Stimulated activated CD8-positive, alpha-beta memory T cell treated with anti-CD3 and anti-CD28 coated beads, Interleukin-4, amount 100 ng/mL, for 24 hours (primary cell): ENCODE measurements around the gene TSPAN4.

ENCODE experiments used
- DNase-seq: peaks from one replicate; pipeline ENCODE4 v3.0.0-alpha.2; 2020; ENCODE audit warnings: low read depth

The TSPAN4 gene

DNA sequence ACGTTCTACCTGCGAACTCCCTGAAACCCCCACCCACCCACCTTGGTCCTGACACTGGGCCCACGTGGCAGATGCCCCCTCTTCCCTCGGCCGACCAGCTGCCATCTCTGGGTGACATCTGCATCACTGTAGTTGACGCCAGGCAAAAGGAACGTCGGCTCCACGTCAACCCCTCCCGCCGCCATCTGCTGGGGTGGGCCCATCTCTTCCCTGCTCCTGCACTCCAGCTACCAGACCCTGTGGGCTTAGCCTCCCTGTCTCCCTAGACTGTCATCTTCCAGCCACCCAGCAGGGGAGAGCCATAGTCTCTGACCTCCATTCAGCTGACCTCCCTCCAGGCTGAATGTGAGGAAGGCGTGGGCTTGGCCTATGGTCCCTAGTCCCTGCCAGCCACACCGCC, 46.6 kb downstream of the TSPAN4 start:
- DNase-seq, result no peak

DNA sequence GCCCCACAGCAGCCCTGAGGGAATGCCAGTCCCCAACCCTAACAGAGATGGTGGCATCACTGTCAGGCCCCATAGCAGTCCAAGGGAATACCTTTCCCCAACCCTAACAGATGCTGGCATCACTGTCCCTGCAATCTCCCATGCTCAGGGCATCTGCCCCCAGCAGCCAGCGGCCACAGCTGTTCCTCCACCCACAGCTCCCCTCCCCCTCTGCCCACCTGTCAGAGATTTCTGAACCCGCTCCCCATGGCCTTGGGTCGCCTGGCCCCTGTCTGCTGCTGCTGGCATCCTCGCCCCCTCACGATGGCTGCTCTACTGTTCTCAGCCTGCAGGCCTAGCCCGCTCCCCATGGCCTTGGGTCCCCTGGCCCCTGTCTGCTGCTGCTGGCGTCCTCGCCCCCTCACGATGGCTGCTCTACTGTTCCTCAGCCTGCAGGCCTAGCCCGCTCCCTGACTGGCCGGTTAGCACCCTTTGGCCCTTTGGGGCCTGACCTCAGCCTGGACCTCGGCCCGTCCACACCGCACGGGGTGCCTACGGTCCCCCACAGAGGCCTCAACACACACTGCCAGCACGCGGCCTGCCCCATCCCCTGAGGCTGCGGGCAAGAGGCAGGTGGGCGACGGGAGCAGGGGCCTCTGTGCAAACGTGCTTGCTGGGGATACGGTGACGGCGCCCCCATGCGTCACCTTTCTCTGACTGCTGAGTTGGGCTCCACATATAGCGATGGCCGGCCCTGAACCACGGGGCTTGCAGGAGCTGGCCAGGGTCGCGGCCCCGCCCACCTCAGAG, 47.2 kb downstream of the TSPAN4 start:
- DNase-seq, result no peak

DNA sequence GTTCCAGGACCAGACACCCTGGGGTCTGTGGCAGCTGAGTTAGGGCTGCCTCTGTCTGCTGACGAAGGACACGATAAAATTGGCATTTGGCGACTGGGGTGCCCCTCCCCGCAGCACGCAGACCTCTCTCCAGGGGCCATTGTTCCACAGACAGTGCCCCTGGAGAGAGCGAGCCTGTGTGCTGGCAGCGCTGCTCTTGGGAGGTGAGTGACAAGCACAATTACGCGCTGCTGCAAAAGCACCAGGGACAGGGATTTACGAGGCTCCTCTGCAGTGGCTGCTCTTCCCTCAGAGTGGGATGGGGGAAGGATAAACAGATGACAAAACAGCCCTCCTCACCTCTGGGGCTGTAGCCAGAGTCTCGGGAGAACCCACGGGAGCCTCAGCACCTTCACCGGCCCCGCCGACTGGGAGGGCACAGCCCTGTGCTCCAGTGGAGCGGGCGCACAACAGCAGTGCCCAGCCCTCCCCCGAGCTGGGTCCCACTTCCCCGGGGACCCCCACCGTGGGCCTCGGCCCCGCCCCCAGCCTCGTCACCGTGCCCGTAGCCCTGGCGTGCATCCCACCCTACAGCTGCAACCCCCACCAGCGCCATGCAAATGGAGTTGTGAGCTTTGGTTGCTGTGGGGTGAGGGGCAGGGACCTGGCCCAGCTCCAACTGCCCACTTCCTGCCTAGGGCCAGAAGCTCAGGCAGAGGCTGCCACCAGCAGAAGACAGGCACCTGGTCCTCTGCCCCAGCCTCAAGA, 48.3 kb downstream of the TSPAN4 start:
- no peak for DNase-seq

DNA sequence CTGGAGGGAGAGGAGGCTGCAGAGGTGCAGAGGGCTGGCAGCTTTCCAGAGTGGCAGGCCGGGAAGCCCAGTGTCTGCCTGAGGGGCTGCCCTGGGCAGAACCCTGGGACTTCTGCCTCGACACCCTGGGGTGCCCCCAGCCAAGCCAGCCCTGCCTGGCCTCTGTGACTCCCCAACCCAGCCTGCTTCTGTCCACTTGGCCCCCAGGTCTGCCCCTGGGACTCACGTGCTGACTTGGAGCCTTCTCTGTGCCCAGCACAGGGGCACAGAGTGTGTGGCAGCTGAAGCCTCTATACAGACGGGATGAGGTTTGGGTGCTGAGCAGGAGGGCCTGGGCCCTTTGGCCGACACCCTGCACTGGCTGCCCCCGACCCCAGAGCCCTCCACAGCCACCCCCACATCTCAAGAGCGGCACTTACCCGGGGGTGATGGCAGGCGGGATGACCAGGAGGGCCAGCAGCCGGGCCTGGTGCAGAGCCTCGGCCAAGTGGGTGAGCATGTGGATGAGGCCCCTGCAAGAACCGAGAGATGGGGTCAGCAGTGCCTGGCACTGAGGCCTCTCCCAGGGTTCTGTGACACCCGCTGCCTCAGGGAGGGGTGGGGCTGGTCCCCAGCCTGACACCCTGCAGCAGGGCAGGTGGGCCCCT, 50.5 kb downstream of the TSPAN4 start:
- no peak for DNase-seq

DNA sequence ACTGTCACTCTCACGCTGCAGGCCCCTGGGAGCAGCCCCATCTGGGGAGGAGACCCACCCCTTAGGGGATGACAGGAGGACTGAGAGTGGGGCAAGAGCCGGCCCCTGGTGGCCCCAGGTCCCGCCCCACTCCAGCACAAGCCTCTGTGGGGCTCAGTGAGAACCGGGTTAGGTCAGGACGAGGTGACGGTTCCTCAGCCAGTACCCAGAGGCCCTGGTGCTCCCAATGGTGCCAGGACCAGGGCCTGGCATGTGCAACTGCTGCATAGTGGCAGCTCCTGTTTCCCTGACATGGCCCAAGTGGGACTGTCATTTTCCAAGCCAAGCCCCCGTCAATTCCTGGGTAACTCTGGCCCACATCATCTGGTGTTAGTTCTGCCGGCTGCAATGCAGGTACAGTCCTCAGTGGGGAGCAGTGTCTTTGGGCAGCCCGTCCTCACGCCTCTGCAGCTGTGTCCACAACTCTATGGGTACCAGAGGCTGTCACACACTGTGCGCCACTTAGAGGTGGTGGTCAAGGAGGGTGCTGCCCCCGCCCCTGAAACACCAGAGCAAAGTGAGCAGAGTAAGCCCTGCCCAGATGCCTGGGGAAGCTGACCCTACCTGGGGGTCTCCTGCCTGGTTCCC, 52.0 kb downstream of the TSPAN4 start:
- no peak for DNase-seq

DNA sequence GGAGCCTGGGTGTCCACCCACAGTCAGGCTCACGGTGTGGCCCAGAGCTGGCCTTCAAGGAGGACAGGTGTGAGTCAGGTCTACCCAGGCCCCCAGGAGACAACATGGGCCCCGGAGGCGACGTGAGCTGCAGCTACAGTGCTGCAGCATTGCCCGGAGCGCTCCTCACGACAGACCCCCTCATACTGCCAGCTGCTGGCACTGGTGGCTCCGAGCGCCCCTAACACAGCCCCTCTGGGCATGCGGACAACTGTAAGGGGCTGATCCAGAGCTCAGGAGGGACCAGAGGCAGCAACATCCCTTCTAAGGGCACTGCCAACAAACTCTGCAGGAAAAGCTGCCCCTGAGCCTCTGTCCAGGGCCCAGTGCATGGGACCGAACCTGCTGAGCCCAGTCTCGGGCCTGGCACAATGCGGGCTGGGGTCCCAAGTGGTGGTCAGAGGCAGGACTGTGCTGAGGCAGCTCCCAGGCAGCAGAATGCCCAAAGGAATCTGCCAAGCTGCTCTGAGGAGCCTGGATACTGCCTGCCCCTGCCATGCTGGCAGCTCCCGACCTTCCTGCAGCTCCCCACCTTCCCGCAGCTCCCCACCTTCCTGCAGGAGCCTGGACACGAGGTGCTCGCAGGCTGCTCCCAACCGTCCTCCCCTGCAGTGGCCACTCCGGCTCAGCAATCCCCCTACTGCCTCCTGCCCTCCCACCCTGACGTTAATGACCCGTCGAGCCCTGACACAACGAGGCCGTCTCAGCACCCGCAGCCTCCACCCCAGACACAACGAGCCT, 52.9 kb downstream of the TSPAN4 start:
- DNase-seq, result no peak

DNA sequence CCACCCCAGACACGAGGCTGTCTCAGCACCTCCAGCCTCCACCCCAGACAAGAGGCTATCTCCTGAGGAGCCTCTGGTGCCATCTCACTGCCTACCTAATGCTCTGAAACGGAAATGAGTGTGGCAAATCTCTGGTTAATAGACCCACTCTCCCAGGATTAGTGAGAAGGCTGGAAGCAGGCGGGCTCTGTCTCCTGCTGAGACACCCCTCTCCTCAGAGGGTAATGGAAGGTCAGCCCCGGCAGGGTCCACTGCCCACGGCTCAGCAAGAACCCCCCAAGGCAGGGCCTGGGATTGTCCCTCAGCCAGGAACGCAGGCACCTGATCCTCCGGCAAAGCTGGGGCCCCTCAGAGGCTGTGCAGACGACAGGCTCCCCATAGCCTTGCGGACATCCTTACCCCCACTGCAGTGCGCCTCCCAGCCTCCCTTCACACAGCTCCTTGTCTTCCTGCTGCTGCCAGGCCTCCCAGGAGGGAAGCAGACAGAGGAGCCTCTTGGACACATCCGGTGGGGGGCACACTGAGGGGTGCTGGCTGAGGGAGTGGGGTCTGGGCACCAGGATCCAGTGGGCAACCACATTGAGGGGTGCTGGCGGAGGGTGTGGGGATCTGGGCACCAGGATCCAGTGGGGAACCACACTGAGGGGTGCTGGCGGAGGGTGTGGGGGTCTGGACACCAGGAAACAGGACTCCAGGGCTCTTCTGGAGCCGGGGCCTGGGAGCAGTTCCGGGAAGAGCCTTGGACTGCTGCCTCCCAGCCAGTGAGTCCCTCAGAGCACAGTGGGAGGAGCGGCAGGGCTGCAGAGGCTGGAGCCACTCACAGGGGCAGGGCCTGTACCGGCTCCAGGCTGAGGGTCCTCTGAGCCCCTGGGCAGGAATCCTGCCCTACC, 54.8 kb downstream of the TSPAN4 start:
- DNase-seq, result no peak

DNA sequence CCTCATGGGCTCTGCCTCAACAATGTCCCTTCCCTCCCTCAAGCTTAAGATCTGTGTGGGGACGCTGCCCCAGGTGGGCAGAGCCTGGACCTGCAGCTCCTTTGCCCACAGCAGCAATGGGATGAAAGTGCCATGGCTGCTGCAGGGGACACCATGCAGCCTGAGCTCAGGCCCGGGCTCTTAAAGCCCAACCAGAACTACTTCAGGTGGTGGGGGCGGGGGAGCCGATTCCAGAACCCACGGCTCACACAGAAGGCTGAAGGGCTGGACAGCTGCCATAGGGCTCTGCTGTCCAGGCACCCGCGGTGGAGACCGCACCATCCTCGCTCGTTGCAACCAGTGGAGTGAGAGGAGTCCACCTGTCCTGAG, 55.5 kb downstream of the TSPAN4 start:
- no peak for DNase-seq

DNA sequence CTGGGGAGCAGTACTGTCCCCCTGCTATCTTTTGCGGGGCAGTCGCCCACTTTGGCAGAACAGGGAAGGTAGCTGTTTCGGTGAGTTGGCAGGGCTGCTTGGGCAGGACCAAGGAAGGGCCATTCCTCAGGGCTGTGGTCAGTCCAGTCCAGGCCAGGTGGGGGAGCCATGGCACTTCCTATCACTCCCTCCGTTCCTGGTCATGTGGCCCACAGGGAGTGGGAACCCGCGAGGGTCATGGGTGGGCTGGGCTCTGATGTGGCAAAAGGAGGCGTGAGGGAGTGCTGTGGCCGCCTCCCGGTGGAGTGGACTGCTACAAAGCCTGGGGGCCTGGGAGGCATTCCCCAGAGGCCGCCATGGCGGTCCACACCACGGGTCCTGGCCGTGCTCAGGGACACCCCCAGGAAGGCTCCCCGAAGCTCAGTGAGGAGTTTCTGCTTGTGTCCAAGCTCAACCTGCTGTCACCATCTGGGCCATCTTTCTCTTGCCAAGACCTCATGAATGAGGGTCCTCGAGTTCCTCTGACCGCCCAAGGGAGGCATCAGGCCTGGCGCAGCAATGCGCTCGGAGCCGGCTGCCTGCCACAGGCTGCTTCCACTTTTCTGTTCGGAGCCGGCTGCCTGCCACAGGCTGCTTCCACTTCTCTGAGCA, 56.0 kb downstream of the TSPAN4 start:
- DNase-seq, result no peak

DNA sequence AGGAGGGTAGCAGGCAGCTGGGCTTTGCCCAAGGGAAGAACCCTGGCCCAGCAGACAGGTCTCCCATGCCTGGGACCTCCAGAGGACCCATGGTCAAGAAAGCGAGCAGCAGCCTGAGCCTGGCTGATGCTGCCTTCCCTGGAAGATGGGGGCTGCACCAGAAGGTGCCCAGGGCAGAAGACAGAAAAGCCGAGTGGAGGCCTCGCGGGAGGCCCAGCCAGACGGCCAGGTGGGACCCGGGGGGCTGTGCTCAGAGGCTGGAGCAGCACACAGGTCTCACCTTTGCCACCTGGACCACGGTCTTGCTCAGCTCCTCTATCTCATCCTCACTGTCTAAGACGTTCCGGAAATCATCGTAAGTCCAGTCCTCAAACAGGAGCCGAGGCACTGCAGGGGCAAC, 57.1 kb downstream of the TSPAN4 start:
- no peak for DNase-seq

DNA sequence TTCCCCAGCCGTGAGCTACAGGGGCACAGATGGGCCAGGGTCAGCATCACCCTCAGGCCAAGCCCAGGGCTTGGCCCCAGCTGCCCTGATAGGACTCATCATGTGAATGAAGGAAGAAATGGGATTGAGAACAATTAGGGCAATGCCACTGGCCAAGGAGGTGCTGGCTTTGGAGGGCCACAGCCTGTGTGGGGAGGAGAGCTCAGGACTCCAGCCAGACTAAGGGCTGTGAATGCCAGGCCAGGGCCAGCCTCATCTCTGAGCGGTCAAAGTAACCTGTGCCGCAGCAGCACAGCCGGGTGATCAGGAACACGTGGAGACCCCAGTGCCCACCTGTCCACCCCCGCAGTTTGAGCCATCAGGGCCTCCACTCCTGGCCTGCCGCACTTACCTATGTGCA, 57.9 kb downstream of the TSPAN4 start:
- no peak for DNase-seq

DNA sequence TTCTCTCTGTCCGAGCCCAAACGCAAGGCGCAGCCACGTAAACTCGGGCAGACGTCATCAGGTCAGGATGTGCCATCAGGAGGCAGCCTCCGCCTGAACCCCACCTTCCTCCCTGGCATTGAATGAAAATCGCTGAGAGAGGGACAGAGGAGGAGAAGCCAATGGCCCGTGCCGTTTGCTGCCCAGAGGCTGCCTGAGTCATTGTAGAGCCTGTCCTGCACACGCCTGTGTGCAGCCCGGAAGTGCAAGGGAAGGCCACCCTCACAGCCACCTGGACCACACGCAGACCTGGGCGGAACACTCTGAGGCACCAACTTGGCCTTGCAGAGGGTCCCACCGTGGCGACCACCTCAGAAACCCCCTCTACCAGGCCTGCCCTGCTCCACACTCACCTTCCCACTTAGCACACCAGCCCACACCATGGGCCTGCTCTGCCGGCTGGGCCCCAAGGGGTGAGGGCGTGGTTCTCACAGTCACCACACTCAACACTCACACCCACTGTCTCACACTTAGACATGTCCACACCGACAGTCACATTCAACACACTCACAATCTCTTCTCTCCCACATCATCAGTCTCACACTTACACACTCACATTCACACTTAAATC, 58.9 kb downstream of the TSPAN4 start:
- no peak for DNase-seq

DNA sequence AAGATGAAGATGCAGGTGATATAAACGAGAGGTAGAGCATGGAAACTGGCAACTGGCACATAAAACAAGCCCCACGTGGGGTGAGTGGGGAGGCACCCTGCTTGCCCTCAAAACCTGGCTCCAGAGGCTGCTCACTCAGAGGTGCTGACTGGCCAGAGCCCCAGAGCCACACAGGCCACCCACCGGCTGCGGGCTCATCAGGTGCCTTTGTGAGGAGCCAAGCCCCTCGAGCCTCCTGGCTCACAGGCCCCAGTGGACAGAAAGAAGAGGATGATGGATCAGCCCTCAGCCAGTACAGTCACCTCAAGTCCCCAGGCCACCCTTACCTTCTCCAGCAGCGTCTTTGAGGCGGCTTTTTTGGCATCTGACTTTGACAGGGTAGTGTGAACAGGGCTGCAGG, 61.7 kb downstream of the TSPAN4 start:
- DNase-seq, result no peak

DNA sequence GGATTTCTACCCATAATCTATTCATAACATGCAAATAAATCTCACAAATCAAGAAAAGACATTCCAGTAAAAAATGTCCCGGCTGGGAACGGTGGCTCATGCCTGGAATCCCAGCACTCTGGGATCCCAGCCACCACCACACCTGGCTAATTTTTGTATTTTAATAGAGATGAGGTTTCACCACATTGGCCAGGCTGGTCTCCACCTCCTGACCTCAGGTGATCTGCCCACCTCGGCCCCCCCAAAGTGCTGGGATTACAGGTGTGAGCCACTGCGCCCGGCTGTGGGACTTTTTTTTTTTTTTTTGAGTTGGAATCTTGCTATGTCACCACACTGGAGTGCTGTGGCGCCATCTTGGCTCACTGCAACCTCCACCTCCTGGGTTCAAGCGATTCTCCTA, 63.3 kb downstream of the TSPAN4 start:
- no peak for DNase-seq

DNA sequence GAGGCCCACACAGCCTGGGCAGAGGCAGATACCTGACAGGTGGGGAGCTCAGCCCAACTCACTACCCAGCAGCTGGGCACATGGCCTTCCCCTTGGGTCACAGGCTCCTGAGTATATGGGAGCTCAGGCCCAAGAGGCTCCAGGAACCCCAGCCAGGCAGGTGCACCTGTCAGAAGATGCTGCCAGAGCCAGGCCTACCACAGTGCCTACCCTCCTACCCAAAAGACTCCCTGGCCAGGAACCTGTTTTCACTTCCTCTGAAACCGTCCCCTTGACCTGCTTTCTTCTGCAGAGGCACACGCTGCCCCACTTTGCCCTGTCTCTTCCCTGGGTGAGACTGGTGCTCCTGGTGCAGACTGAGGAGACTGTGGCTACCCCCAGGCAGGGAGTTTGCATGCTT, 65.0 kb downstream of the TSPAN4 start:
- DNase-seq, result no peak

DNA sequence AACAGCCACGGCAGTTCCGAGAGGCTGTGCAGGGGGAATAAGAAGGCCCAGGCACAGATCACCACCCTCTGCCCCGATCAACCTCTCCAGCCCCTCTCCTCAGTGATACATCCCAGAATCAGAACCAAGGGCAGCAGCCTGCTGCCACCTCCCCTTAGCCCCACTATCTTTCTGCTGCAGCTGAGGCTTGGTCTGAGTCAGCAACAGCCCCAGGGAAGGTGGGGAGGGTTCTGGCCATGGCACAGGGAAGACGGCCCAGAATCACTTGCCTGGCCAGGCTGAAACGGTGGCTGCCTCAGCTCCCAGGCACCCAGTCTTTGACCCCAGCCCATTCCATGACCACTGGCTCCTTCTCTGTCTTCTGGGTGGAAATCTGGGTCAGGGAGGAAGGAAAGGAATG, 65.6 kb downstream of the TSPAN4 start:
- DNase-seq, result no peak

DNA sequence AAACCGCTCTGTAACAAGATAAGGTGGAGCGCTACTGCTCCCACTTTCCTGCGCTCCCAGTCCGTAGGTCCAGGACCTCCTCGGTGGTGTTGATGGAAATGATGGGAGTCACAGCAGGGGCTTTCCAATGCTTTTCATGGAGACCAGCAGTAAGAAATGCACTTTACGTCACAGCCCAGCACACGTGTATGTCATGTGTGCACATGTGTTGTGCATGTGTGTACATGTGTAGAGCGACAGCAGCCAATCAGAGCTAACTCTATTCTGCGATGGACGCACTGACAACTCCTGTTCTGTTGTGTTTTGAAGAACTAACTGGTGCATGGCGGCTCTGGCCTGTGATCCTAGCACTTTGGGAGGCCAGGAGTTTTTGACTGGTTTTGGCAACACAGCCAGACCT, 66.8 kb downstream of the TSPAN4 start:
- no peak for DNase-seq

DNA sequence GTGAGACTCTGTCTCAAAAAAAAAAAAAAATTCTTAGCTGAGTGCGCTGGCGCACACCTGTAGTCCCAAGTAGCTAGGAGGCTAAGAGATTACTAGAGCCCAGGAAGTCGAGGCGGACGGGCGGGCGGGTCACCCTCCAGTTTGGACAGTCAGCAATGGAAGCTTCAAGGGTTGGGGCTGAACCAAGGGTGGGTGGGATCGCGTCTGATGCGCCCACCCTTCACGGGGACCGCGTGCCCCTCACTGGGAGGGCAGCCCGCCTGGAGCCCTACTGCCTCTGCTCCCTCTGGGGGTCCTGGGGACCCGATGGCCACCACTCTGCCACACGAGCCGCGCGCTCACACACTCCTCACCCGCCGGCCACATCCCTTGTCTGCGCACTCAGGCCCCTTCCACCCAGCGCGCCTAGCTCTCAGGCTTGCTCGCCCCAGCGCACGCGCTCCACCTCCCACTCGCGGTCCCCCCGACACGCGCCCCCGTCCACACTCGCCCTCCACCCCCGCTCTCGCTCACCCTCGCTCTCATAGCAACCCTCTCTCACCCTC, 67.5 kb downstream of the TSPAN4 start:
- DNase-seq, result peak; percentile 46

DNA sequence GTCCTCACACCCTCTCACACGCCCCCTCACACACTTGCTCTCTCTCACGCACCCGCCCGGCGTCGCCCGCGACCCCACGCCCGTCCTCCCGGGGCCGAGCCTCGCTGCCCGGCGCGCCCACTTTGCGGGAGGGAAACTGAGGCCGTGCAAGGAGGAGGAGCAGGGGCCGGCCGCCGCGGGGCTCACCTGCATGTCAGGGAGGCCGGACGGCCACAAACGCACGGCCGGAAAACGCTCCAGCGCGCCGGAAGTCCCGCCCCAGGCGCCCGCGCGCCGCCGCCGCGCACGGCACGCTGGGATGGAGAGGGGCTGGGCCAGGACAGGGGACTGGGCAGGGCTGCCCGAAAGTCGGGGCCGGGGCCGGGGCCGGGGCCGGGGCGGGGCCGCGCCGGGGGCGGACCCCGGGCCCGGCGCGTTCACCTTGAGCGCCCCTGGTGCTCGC, 68.0 kb downstream of the TSPAN4 start, which contains the start of gene CHID1:
TSS of gene CHID1 (minus strand) at position 222 of the 442 bp plus-strand sequence. CDS start 5,994 bp downstream, outside the sequence.
- peak; percentile 79 for DNase-seq
